Motor neuron (in vitro differentiated cells): ENCODE results near the gene GLA. TPM values are rescaled to one million over a fixed set of nuclear protein-coding genes. Genes with fewer than 3 reads are reported as not detected.

Source experiments
- ATAC-seq, 8 experiments: fragments of 200-7000 bp; cut with Tn5 transposase; replicated peaks in 6 of 8; 2 replicates each; pipeline ENCODE4 v1.8.0; 2021; ENCODE audit warnings: mild to moderate bottlenecking in 8 of 8, moderate library complexity in 8 of 8
- H3K27ac ChIP-seq, 2 donors: fragments of 250-450 bp; sonication (Bioruptor Pico); 2 replicates each; pipeline ENCODE4 v1.9.0; 2021; ENCODE audit warnings: antibody characterized with exemption in 2 of 2, mild to moderate bottlenecking in 2 of 2, moderate library complexity in 1 of 2
- H3K4me1 ChIP-seq, 2 donors: fragments of 250-450 bp; sonication (Bioruptor Pico); replicated peaks in 1 of 2; 2 replicates each; pipeline ENCODE4 v1.6.1; 2021; ENCODE audit warnings: antibody characterized with exemption in 2 of 2, mild to moderate bottlenecking in 2 of 2, moderate library complexity in 1 of 2
- H3K4me3 ChIP-seq, 5 donors: fragments of 250-450 bp; sonication (Bioruptor Pico); 2 replicates each; pipeline ENCODE4 v1.9.0; 2021; ENCODE audit warnings: antibody characterized with exemption in 5 of 5, mild to moderate bottlenecking in 5 of 5, moderate library complexity in 4 of 5
- WGBS, 10 experiments: fragments of 450-650 bp; shearing (Covaris generic); methylation state at CpG; one replicate each; pipeline ENCODE4 v1.0.0; 2022; 5-methylcytosine and 5-hydroxymethylcytosine counted together
- in situ Hi-C, 9 experiments: fragments of 400-800 bp; cut with MboI; loops; one replicate each; pipeline ENCODE4 v1.15.0; 2021; ENCODE audit warnings: low sequenced_read_pairs in 9 of 9, low pct_unique_long_range_greater_than_20kb in 2 of 9; ENCODE audit not compliant: unreplicated experiment in 9 of 9
- total RNA-seq, 8 experiments: library from RNA; unstranded; fragments of 300-600 nt; gene quantifications; 2 replicates each; pipeline versions ENCODE4 v1.2.3 to v1.2.4, GENCODE V29; 2022

GLA gene
- total RNA-seq, 8 experiments from 2014 or later: 15.7 to 72.8 (median 26.8) TPM

DNA sequence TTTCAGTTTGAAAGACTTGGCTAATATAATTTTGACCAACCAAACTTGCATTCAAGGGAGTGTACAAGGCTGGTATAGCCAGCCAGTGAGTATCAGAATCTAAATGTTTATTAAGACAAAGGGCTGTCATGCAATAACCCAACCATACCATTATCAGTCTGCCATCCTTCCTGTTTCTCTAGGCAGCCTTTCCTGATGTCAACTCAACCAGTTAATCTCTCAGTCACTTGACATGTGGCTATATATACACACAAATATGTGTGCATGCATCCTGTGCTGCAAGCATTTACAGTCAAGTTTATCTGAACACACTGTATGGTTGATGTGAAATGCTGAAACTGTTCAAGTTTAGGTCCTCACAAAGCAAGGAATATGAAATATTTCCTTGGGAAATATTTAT, 38.9 kb downstream of the GLA start:
- ATAC-seq: no peak
- H3K4me3 ChIP-seq: no peak overlapping the region
- no peaks in the 10 kb centered on the region for H3K4me1 ChIP-seq
- in situ Hi-C loops: no loop called here
- no peak overlapping the region for H3K27ac ChIP-seq

- Histone ChIP-seq H3K4me3 (no peak overlapping the region), H3K4me1 (no peaks in the 10 kb centered on the region), H3K27ac (no peak overlapping the region)
- WGBS, 10 experiments: 17% methylated on average over 1 of the region's 1 CpG; no CpG with 5 or more reads in 9 of the 10 experiments
- in situ Hi-C loops: no loop called here
- ATAC-seq: peak in 3 of 8 experiments; percentile 56 to 82 (median 75)
Observed at GRCh38 chrX:101365301-101365795, 42.4 kb downstream of the GLA start.

DNA sequence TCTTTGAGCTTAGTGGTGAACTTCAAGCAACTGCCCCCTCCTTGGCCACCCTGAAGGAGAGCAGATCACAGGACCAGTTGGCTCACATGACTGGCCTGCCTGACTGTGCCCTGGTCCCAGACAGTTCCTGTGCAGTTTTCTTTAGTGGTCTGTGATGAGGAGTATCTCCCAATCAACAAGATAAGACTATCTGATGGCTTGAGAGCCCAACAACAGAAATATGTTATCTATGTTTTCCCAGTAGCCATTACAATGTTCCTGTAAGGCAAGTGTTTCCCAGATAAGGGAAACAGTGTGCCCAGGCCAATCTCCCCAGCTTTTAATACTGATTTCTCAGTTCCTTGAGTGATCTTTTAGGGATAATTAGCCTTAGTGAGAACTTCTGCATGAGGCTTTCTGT, 45.0 kb downstream of the GLA start:
- ATAC-seq: no peak
- no peaks in the 10 kb centered on the region for H3K4me1 ChIP-seq
- in situ Hi-C loops: no loop called here
- no peak overlapping the region for H3K27ac ChIP-seq
- no peak overlapping the region for H3K4me3 ChIP-seq

DNA sequence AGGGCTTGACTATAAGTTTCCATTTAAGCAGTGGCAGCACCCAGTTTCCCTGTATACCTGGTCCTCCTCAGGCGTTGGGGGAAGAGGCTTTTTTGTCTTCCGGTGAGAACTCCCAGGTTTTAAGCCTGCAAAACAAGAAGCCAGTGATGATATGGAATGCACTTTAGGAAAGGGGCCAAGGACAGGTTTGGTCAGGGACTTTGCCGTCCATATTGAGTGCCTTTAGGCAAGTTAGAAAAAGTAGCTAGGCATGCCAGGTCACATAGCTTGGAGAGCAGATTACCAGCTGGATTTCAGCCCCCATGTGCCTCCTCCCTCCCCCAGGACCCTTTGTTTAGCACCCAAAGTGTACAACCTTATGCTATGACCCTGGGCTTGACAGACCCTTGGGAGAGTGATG, 45.6 kb downstream of the GLA start:
- Histone ChIP-seq H3K27ac (no peak overlapping the region), H3K4me3 (no peak overlapping the region), H3K4me1 (no peaks in the 10 kb centered on the region)
- 46% methylated on average over 3 of the region's 3 CpGs; no CpG with 5 or more reads in 9 of the 10 experiments for WGBS, 10 experiments
- in situ Hi-C loops: no loop called here
- ATAC-seq: no peak

DNA sequence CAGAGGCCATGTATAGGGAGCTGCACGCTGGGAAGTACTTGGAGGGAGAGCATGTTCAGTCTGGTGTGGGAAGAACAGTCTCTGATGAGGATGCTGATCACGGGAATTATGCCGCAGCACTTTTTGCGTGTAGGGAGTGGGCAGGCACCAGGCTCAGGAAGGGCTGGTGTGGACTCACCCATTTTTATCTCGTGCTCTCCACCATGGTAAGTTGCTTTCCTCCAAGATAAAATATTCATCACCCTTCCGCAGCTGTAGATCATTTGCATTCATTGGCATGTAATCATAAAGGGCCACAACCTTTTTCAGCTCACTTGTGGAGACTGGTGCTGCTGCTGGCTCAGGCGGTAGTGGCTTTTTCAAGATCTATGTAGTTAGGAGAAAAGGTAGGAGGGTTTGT, 47.3 kb downstream of the GLA start:
- in situ Hi-C loops: no loop called here
- 13 to 80% (median 38%) methylated on average over 1 to 4 of the region's 7 CpGs; no CpG with 5 or more reads in 6 of the 10 experiments for WGBS, 10 experiments
- Histone ChIP-seq H3K27ac (no peak overlapping the region), H3K4me1 (no peaks in the 10 kb centered on the region), H3K4me3 (no peak overlapping the region)
- peak in 3 of 8 experiments; percentile 77 to 87 (median 82) for ATAC-seq

DNA sequence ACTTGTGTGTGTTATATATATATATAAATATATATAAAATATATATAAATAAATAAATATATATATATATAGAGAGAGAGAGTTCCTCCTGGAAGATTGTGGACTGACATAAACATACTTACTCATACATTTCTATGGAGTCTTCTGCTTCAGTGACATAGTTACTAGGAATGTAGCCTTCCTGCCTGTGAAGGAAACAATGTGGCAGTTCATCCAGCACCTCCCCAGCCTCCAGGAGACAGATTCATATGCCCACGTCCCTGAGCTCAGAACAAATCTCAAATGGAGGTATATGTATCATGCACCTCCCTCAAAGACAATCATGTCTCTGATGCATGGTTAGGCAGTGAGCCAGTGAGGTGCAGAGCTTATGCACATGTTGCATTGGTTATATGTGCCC, 47.8 kb downstream of the GLA start:
- H3K4me3 ChIP-seq: no peak overlapping the region
- no peaks in the 10 kb centered on the region for H3K4me1 ChIP-seq
- ATAC-seq: peak in 2 of 8 experiments; percentile 25 to 43
- WGBS, 10 experiments: no CpG with 5 or more reads among the region's 1 CpG
- in situ Hi-C loops: no loop called here
- no peak overlapping the region for H3K27ac ChIP-seq

GRCh38 chrX:101357166-101357795, 50.4 kb downstream of the GLA start:
- ATAC-seq: peak in 3 of 8 experiments; percentile 52 to 67 (median 66)
- in situ Hi-C loops: no loop called here
- Histone ChIP-seq H3K27ac (no peak overlapping the region), H3K4me3 (no peak overlapping the region), H3K4me1 (no peaks in the 10 kb centered on the region)
- WGBS, 10 experiments: 0 to 39% (median 20%) methylated on average over 1 to 5 of the region's 5 CpGs; no CpG with 5 or more reads in 5 of the 10 experiments

- Histone ChIP-seq H3K4me3 (peak overlapping the region; percentile 69 to 99 (median 94)), H3K4me1 (peaks cover 0 to 2% of the 10 kb centered on the region in 2 donors), H3K27ac (no peak overlapping the region)
- ATAC-seq: no peak
- in situ Hi-C loops: no loop called here
- 31 to 40% methylated on average over 3 to 4 of the region's 4 CpGs; no CpG with 5 or more reads in 8 of the 10 experiments for WGBS, 10 experiments
Observed at GRCh38 chrX:101349193-101349562, 58.5 kb downstream of the GLA start.

- in situ Hi-C loops: no loop called here
- 0 to 27% (median 14%) methylated on average over 1 to 22 of the region's 55 CpGs; no CpG with 5 or more reads in 7 of the 10 experiments for WGBS, 10 experiments
- Histone ChIP-seq H3K27ac (peak within 1 kb of the TSS in 1 of 2 donors; percentile 46), H3K4me1 (peaks cover 0 to 2% of the 10 kb centered on the region in 2 donors), H3K4me3 (peak within 1 kb of the TSS; percentile 69 to 99 (median 94))
- peak; percentile 91 to 99 (median 99) for ATAC-seq
Observed at GRCh38 chrX:101348452-101349192, 59.1 kb downstream of the GLA start, which contains the start of gene TIMM8A. TIMM8A (minus strand) TSS chrX:101348742; CDS start chrX:101348664, 78 bp downstream.

DNA sequence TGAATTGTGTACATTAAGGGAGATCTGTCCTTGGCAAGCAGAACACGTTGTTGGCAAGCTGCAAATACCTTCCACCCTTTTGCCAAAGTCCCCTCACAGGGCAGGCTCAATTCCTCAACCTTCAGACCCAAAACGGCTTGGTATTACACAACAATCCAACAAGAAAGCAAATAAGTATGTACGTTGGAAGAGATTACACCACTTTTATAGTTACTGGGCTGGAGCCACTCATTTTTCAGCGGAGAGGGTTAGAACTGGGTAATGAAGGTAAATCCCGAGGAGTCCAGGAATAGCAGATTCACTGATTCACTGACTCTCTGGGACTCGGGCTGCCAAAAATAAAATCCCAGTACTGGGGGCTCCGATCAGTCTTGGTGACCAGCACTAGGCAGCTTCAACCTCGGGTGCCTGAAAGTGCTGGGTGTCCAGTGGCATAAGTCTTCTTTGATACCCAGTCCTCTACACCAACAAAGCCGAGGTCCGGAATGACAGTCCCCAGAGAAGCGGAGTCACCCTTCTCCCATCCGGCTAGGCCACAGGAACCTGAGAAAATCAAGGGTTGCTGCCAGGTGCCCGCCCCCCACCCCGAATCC, 59.8 kb downstream of the GLA start:
- 0 to 18% (median 2%) methylated on average over 1 to 10 of the region's 14 CpGs; no CpG with 5 or more reads in 6 of the 10 experiments for WGBS, 10 experiments
- peaks cover 0 to 2% of the 10 kb centered on the region in 2 donors for H3K4me1 ChIP-seq
- peak overlapping the region in 1 of 2 donors; percentile 46 for H3K27ac ChIP-seq
- ATAC-seq: peak; percentile 13 to 32 (median 22)
- in situ Hi-C loops: no loop called here
- H3K4me3 ChIP-seq: peak overlapping the region; percentile 69 to 99 (median 94)

Other genes with a start within 250 kb of the GLA start
- 1 to 10 TPM in 5 of 8 experiments, under 1 TPM in 2, not detected in 1; 0.27 to 5.3 (median 1.9) TPM for gene DRP2, start 188.1 kb downstream of the GLA start, total RNA-seq
- 1 to 10 TPM in 1 of 8 experiments, under 1 TPM in 7; 0.07 to 1.7 (median 0.22) TPM for gene TAF7L, start 116.6 kb downstream of the GLA start, total RNA-seq
- gene TIMM8A, start 59.2 kb downstream of the GLA start, total RNA-seq: 10 to 100 TPM in 5 of 8 experiments, 1 to 10 TPM in 3; 7.2 to 30.0 (median 12.6) TPM
- 1 to 10 TPM in 4 of 8 experiments, under 1 TPM in 4; 0.16 to 1.2 (median 0.81) TPM for gene BTK, start 21.7 kb downstream of the GLA start, total RNA-seq
- gene RPL36A, start 16.9 kb downstream of the GLA start, total RNA-seq: 1,000 to 10,000 TPM; 2,585 to 5,365 (median 3,457) TPM
- gene HNRNPH2, start 297 bp upstream of the GLA start, total RNA-seq: 10 to 100 TPM; 53.6 to 97.9 (median 78.7) TPM
- 10 to 100 TPM in 4 of 8 experiments, 1 to 10 TPM in 4; 3.2 to 21.7 (median 9.6) TPM for gene ARMCX4, start 77.5 kb upstream of the GLA start, total RNA-seq
- gene ARMCX1, start 142.6 kb upstream of the GLA start, total RNA-seq: 10 to 100 TPM in 7 of 8 experiments, under 1 TPM in 1; 0.94 to 68.3 (median 45.7) TPM
- 10 to 100 TPM; 42.3 to 72.7 (median 56.1) TPM for gene ARMCX6, start 210.1 kb upstream of the GLA start, total RNA-seq
- 100 to 1,000 TPM in 2 of 8 experiments, 10 to 100 TPM in 6; 52.4 to 135 (median 86.7) TPM for gene ARMCX3, start 215.2 kb upstream of the GLA start, total RNA-seq